Measurements from ENCODE around the gene RASD1. TPM values are rescaled to one million over a fixed set of nuclear protein-coding genes. Genes with fewer than 3 reads are reported as not detected.

Gene RASD1
- total and polyA plus RNA-seq, 2 of the 4 experiments (the other 2 are of a cell fraction) = 0.54 to 1.8 TPM

DNA sequence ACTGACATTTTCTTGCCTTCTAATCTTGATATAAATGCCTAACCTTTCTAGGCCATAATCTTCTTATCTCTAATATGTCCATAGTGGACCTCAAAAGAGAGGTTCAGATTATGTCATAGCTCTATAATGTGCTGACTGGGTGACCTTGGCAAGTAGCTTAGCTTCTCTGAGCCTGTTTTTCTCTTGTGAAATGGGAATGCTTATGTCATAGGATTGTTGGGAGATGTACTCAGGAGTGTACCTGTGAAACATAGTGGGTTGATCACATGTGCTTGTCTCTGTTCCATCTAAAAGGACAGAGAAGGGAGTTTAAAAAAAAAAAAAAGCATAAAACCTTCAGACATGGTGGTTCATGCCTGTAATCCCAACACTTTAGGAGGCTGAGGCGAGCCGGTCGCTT lies 17.0 kb downstream of the RASD1 start:
- H3K27ac ChIP-seq (ENCODE audit: insufficient read depth, low read length) = no peak overlapping the region
- DNase-seq (no peak), ATAC-seq (ENCODE audit: low read depth) (no peak)
- no peak overlapping the region for H2AK5ac ChIP-seq (ENCODE audit: low read depth, low read length)
- ChIA-PET POLR2A (ENCODE audit: unreplicated experiment) (no interaction called here), CTCF (no interaction called here)
- H3K56ac ChIP-seq (ENCODE audit: extremely low read depth, insufficient read depth, low read length) = no peak overlapping the region
- in situ Hi-C loops (cut with MboI; ENCODE audit: low sequenced_read_pairs) = no loop called here
- H3K4me1 ChIP-seq (ENCODE audit: control insufficient read depth, insufficient read depth, low read length) = no peaks in the 10 kb centered on the region; the same call in 1 of the 2 replicates
- no peak overlapping the region for H3K4ac ChIP-seq (ENCODE audit: low read depth, low read length)
- peaks cover 9% of the 10 kb centered on the region; the same call in 1 of the 2 replicates for H4K20me1 ChIP-seq (ENCODE audit: insufficient read depth, low read length)
- no peak overlapping the region for H3K9ac ChIP-seq (ENCODE audit: low read depth, low read length)
- TF ChIP-seq MAZ (IDR thresholded peaks at IDR 0.05; ENCODE audit: borderline replicate concordance, low read depth, low read length) = no peak
- TF ChIP-seq RCOR1 (IDR thresholded peaks at IDR 0.05; ENCODE audit: insufficient replicate concordance, low read length) = no peak
- TF ChIP-seq BHLHE40 (IDR thresholded peaks at IDR 0.05; ENCODE audit: low read depth, low read length) = no peak
- no peak for TF ChIP-seq MXI1 (IDR thresholded peaks at IDR 0.05; ENCODE audit: borderline replicate concordance, low read depth, low read length)
- TF ChIP-seq RAD21 (IDR thresholded peaks at IDR 0.05; ENCODE audit: low read length) = no peak
- TF ChIP-seq MAFK (IDR thresholded peaks at IDR 0.05; ENCODE audit: low read depth, low read length) = no peak
- TF ChIP-seq, protein P1, sequence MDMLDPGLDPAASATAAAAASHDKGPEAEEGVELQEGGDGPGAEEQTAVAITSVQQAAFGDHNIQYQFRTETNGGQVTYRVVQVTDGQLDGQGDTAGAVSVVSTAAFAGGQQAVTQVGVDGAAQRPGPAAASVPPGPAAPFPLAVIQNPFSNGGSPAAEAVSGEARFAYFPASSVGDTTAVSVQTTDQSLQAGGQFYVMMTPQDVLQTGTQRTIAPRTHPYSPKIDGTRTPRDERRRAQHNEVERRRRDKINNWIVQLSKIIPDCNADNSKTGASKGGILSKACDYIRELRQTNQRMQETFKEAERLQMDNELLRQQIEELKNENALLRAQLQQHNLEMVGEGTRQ (IDR thresholded peaks at IDR 0.05; ENCODE audit: low read depth, low read length) = no peak
- no peak for TF ChIP-seq NFE2L2 (IDR thresholded peaks at IDR 0.05; ENCODE audit: low read depth, low read length)
- TF ChIP-seq RFX5 (IDR thresholded peaks at IDR 0.05; ENCODE audit: low read depth, low read length) = no peak
- no peak for TF ChIP-seq FOS (IDR thresholded peaks at IDR 0.05; ENCODE audit: low read depth, low read length)
- no peak for TF ChIP-seq POLR2A (IDR thresholded peaks at IDR 0.05; ENCODE audit: low read depth, low read length)
- no peak for TF ChIP-seq CHD1 (IDR thresholded peaks at IDR 0.05; ENCODE audit: low read depth, low read length)
- TF ChIP-seq, protein P2, sequence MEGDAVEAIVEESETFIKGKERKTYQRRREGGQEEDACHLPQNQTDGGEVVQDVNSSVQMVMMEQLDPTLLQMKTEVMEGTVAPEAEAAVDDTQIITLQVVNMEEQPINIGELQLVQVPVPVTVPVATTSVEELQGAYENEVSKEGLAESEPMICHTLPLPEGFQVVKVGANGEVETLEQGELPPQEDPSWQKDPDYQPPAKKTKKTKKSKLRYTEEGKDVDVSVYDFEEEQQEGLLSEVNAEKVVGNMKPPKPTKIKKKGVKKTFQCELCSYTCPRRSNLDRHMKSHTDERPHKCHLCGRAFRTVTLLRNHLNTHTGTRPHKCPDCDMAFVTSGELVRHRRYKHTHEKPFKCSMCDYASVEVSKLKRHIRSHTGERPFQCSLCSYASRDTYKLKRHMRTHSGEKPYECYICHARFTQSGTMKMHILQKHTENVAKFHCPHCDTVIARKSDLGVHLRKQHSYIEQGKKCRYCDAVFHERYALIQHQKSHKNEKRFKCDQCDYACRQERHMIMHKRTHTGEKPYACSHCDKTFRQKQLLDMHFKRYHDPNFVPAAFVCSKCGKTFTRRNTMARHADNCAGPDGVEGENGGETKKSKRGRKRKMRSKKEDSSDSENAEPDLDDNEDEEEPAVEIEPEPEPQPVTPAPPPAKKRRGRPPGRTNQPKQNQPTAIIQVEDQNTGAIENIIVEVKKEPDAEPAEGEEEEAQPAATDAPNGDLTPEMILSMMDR (conservative IDR thresholded peaks at IDR 0.05; ENCODE audit: low read depth, low read length) = no peak
- H3K23ac ChIP-seq (ENCODE audit: low read depth, low read length) = no peak overlapping the region
- H4K91ac ChIP-seq (ENCODE audit: insufficient read depth, low read depth, low read length) = no peak overlapping the region
- no peak overlapping the region for H2AK9ac ChIP-seq (replicated peaks; ENCODE audit: low read depth, low read length, poor library complexity)
- no peak overlapping the region for H2BK5ac ChIP-seq (ENCODE audit: low read depth, low read length, poor library complexity, severe bottlenecking)
- BruUV-seq (replicated peaks) = no TSS peak
- dilution Hi-C loops (cut with HindIII; ENCODE audit: low sequenced_read_pairs, unreplicated experiment) = no loop called here
- no peak overlapping the region for H2BK120ac ChIP-seq (ENCODE audit: low read depth, low read length)
- no peaks in the 10 kb centered on the region for H3K9me3 ChIP-seq (ENCODE audit: control insufficient read depth, insufficient read depth, low read length)
- peaks cover 4% of the 10 kb centered on the region for H3K9me1 ChIP-seq (ENCODE audit: insufficient read depth, low read length)
- H3K4me2 ChIP-seq (ENCODE audit: low read depth, low read length) = no peak overlapping the region
- intact Hi-C loops (cut with micrococcal nuclease) = loop anchor here (5.0 kb wide), 1 partner anchor 102 kb away; no protein-coding TSS in a partner anchor
- H3K14ac ChIP-seq (replicated peaks; ENCODE audit: low read depth, low read length) = no peak overlapping the region
- no peak overlapping the region for H2BK20ac ChIP-seq (ENCODE audit: low read depth, low read length)
- H2BK15ac ChIP-seq (ENCODE audit: low read depth, low read length) = no peak overlapping the region
- H3K27me3 ChIP-seq (ENCODE audit: control insufficient read depth, insufficient read depth, low read length) = peaks cover 5% of the 10 kb centered on the region
- peaks cover 40 to 60% of the 10 kb centered on the region in 2 experiments for H3K79me1 ChIP-seq (ENCODE audit: low read depth in 1 of 2, low read length in 2 of 2)
- no CpG with 5 or more reads among the region's 3 CpGs for WGBS, 2 experiments (ENCODE audit: extremely low coverage in 2 of 2, insufficient read length in 1 of 2)
- no peak overlapping the region for H3K4me3 ChIP-seq (ENCODE audit: insufficient read depth, low read depth, low read length)
- peaks cover 12% of the 10 kb centered on the region for H3K36me3 ChIP-seq (ENCODE audit: control insufficient read depth, insufficient read depth, low read length)
- H4K5ac ChIP-seq (ENCODE audit: low read depth, low read length) = no peak overlapping the region
- no peak overlapping the region for H4K8ac ChIP-seq (ENCODE audit: low read depth in 2 of 2, low read length in 2 of 2)
- no peak overlapping the region for H3K18ac ChIP-seq (ENCODE audit: low read depth, low read length)
- H2AFZ ChIP-seq (replicated peaks; ENCODE audit: low read length, poor library complexity) = no peak overlapping the region
